Measurements from ENCODE around the gene PLCL1. TPM values are rescaled to one million over a fixed set of nuclear protein-coding genes. Genes with fewer than 3 reads are reported as not detected.

The PLCL1 gene
- total and polyA plus RNA-seq, 2 donors (not counting 3 experiments of a cell fraction or from before 2014, with no cell fraction given): 0.79 to 3.4 TPM

GRCh38 chr2:198097630-198098029, 293.2 kb downstream of the PLCL1 start:
- no TSS peak for BruUV-seq (replicated peaks)
- Histone ChIP-seq H3K36me3 (ENCODE audit: control insufficient read depth in 2 of 2, extremely low read depth in 1 of 2, insufficient read depth in 2 of 2, low read length in 2 of 2) (no peaks in the 10 kb centered on the region), H3K79me2 (ENCODE audit: control insufficient read depth, insufficient read depth, low read length) (no peaks in the 10 kb centered on the region), H3K4me2 (ENCODE audit: insufficient read depth, low read length) (no peak overlapping the region), H3K27ac (ENCODE audit: insufficient read depth, low read depth, low read length) (no peak overlapping the region), H3K9me1 (replicated peaks; ENCODE audit: control insufficient read depth, extremely low read depth, insufficient read depth, low read length) (no peaks in the 10 kb centered on the region), H3K4me3 (replicated peaks in 1 of 3; ENCODE audit: insufficient read depth in 1 of 3, low read depth in 1 of 3, low read length in 3 of 3) (no peak overlapping the region), H3K9ac (replicated peaks; ENCODE audit: extremely low read depth, insufficient read depth, low read length) (no peak overlapping the region), H2AFZ (ENCODE audit: low read depth, low read length) (no peak overlapping the region), H3K9me3 (replicated peaks; ENCODE audit: control insufficient read depth, insufficient read depth, low read length) (no peaks in the 10 kb centered on the region), H3K4me1 (ENCODE audit: control insufficient read depth, extremely low read depth, insufficient read depth, low read length) (no peaks in the 10 kb centered on the region), H4K20me1 (replicated peaks; ENCODE audit: control insufficient read depth, extremely low read depth, insufficient read depth, low read length) (no peaks in the 10 kb centered on the region), H3K27me3 (ENCODE audit: control insufficient read depth in 2 of 2, insufficient read depth in 2 of 2, low read length in 2 of 2) (no peaks in the 10 kb centered on the region)
- intact Hi-C loops (cut with micrococcal nuclease): no loop called here
- CTCF ChIA-PET: interaction anchor here (1.0 to 2.3 kb wide), 3 partner anchors 10 to 20 kb away, joined by 3 to 9 read pairs (median 5); no protein-coding TSS in a partner anchor
- no peak for TF ChIP-seq POLR2AphosphoS5 (IDR thresholded peaks at IDR 0.05; ENCODE audit: insufficient read depth, low read depth, low read length)
- TF ChIP-seq GATA2 (IDR thresholded peaks at IDR 0.05; ENCODE audit: insufficient read depth, insufficient read length, low read depth, low read length): no peak
- no peak for TF ChIP-seq EZH2 (IDR thresholded peaks at IDR 0.05; ENCODE audit: borderline replicate concordance, low read depth, low read length, severe bottlenecking)
- no peak for TF ChIP-seq JUN (IDR thresholded peaks at IDR 0.05; ENCODE audit: borderline replicate concordance, insufficient read depth, insufficient read length, low read depth)
- dilution Hi-C loops (cut with MboI; ENCODE audit: extremely low pct_ligation_motif_present, low sequenced_read_pairs): no loop called here
- POLR2A ChIA-PET: no interaction called here
- no peak for FAIRE-seq
- DNase-seq (ENCODE audit: low read depth, low spot score): no peak

DNA sequence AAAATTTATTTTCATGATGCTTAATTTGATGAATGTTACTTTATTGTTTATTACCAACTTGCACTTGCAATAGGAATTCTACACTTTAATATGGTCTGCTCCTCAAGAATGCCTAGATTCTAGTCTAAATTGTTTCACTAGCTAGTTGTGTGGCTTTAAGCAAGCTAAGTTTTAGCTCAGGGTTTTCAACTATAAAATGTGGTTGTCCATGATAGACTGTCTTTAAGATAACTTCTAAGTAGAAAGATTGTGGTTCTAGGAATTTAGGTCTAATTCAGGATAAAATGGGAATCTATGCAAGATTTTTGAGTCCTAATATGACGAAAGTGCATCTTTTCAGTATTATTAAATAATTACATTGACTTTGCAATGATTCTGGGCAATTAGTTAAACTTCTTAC, 294.0 kb downstream of the PLCL1 start:
- no peak for FAIRE-seq
- no peak overlapping the region for H3K4me2 ChIP-seq (ENCODE audit: insufficient read depth, low read length)
- H3K36me3 ChIP-seq (ENCODE audit: control insufficient read depth in 2 of 2, extremely low read depth in 1 of 2, insufficient read depth in 2 of 2, low read length in 2 of 2): no peaks in the 10 kb centered on the region
- no peak overlapping the region for H3K9ac ChIP-seq (replicated peaks; ENCODE audit: extremely low read depth, insufficient read depth, low read length)
- ChIA-PET CTCF (interaction anchor here (1.0 to 2.3 kb wide), 4 partner anchors 10 to 271 kb away, joined by 3 to 9 read pairs (median 4); no protein-coding TSS in a partner anchor), POLR2A (no interaction called here)
- H3K9me3 ChIP-seq (replicated peaks; ENCODE audit: control insufficient read depth, insufficient read depth, low read length): no peaks in the 10 kb centered on the region
- dilution Hi-C loops (cut with MboI; ENCODE audit: extremely low pct_ligation_motif_present, low sequenced_read_pairs): no loop called here
- no TSS peak for BruUV-seq (replicated peaks)
- no peaks in the 10 kb centered on the region for H3K9me1 ChIP-seq (replicated peaks; ENCODE audit: control insufficient read depth, extremely low read depth, insufficient read depth, low read length)
- no peak overlapping the region for H3K27ac ChIP-seq (ENCODE audit: insufficient read depth, low read depth, low read length)
- H3K79me2 ChIP-seq (ENCODE audit: control insufficient read depth, insufficient read depth, low read length): no peaks in the 10 kb centered on the region
- no peak for DNase-seq (ENCODE audit: low read depth, low spot score)
- H3K4me3 ChIP-seq (replicated peaks in 1 of 3; ENCODE audit: insufficient read depth in 1 of 3, low read depth in 1 of 3, low read length in 3 of 3): no peak overlapping the region
- no peaks in the 10 kb centered on the region for H3K27me3 ChIP-seq (ENCODE audit: control insufficient read depth in 2 of 2, insufficient read depth in 2 of 2, low read length in 2 of 2)
- intact Hi-C loops (cut with micrococcal nuclease): no loop called here
- no peaks in the 10 kb centered on the region for H4K20me1 ChIP-seq (replicated peaks; ENCODE audit: control insufficient read depth, extremely low read depth, insufficient read depth, low read length)
- no peak for TF ChIP-seq CTCF (IDR thresholded peaks at IDR 0.05; ENCODE audit: extremely low read depth in 1 of 2, insufficient read depth in 1 of 2, low read depth in 1 of 2, low read length in 2 of 2)
- TF ChIP-seq POLR2AphosphoS5 (IDR thresholded peaks at IDR 0.05; ENCODE audit: insufficient read depth, low read depth, low read length): no peak
- TF ChIP-seq MYC (IDR thresholded peaks at IDR 0.05; ENCODE audit: low read depth, low read length): no peak
- H3K4me1 ChIP-seq (ENCODE audit: control insufficient read depth, extremely low read depth, insufficient read depth, low read length): no peaks in the 10 kb centered on the region
- H2AFZ ChIP-seq (ENCODE audit: low read depth, low read length): no peak overlapping the region
